ENCODE data around the gene CAMTA1.

DNA sequence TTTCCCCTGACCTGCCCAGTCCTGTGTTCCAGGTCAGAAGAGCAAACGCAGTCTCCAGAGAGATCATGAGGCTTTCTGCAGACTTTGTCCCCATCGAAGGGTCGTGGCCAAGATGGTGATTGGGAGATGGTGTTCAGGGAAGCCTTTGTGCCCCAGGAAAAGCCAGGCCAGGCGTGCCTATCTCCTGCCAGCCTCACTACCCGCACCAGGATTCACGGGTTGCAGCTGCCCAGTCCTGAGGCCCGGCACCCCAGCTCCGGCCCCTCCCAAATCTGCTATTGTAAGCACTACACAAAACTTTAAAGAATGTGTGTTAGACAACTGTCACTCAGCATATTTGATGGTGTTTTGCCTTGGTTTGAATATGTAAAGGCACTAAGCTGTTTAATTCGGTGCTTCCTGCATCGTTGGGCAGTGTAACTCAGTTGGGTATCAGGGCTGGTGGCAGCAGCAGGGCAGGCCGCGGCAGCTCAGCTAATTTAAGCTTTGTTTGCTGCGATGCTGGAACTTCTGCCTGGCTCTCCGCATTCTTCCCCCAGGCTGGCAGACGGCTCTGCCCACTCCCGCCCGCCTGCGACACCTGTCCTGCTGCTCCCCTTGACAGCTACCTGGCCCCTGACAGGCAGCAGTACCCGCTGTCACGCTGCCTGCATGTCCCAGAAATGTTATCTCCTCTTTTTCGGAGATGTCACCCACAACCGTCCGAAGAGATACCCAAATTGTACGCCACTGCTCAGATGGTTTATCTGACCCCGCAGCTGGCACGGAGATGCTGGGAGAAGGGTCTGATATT lies 776.9 kb downstream of the CAMTA1 start:
- TF ChIP-seq, protein P1, sequence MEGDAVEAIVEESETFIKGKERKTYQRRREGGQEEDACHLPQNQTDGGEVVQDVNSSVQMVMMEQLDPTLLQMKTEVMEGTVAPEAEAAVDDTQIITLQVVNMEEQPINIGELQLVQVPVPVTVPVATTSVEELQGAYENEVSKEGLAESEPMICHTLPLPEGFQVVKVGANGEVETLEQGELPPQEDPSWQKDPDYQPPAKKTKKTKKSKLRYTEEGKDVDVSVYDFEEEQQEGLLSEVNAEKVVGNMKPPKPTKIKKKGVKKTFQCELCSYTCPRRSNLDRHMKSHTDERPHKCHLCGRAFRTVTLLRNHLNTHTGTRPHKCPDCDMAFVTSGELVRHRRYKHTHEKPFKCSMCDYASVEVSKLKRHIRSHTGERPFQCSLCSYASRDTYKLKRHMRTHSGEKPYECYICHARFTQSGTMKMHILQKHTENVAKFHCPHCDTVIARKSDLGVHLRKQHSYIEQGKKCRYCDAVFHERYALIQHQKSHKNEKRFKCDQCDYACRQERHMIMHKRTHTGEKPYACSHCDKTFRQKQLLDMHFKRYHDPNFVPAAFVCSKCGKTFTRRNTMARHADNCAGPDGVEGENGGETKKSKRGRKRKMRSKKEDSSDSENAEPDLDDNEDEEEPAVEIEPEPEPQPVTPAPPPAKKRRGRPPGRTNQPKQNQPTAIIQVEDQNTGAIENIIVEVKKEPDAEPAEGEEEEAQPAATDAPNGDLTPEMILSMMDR (IDR thresholded peaks at IDR 0.05), result no peak
- TF ChIP-seq POLR2AphosphoS5 (IDR thresholded peaks at IDR 0.05) (no peak), POLR2A (IDR thresholded peaks at IDR 0.05) (no peak), EP300 (IDR thresholded peaks at IDR 0.05) (no peak)

Data from upper lobe of left lung (tissue), 4 donors.